K562 (cell line): ENCODE data around the gene TOR1AIP2. TPM values are rescaled to one million over a fixed set of nuclear protein-coding genes. Genes with fewer than 3 reads are reported as not detected.

Experiments
- ATAC-seq: fragments of 200-7000 bp; cut with Tn5 transposase; 3 replicates; pipeline ENCODE4 v1.9.1; 2020; ENCODE audit warnings: moderate library complexity
- BruUV-seq: library from RNA; stranded (reverse); fragments of 400-500 nt; replicated peaks from 2 replicates; lab custom pipeline; 2021; lab: Mats Ljungman, UMichigan
- CTCF ChIA-PET: fragments of 300-600 bp; formaldehyde crosslinking; extraction: SDS; loops from one replicate; lab custom pipeline; 2021; ENCODE audit warnings: low intra/inter-chr PET ratio; lab: Yijun Ruan, JAX
- POLR2A ChIA-PET: fragments of 300-600, 350-650 bp; sonication (Branson Sonifier 250); formaldehyde crosslinking; extraction: SDS; loops from one replicate; lab custom pipeline; 2021; ENCODE audit warnings: antibody characterized with exemption, inconsistent platforms; lab: Yijun Ruan, JAX
- DNase-seq, 4 experiments: peaks; one replicate each; pipeline versions ENCODE4 v3.0.0 to v3.0.0-alpha.2; 2011 to 2018; ENCODE audit warnings: low spot score in 3 of 4, mixed read lengths in 3 of 4; ENCODE audit errors: extremely low read depth in 1 of 4
- FAIRE-seq: peaks from 2 replicates; lab custom pipeline; 2011; peaks lifted over from hg19 to GRCh38; lab: Jason Lieb, UNC
- H2AFZ ChIP-seq: 2 replicates; pipeline ENCODE4 v1.6.0; 2011; ENCODE audit warnings: low read depth, low read length, control low read depth, inconsistent platforms
- H3K27ac ChIP-seq: fragments of 200-600 bp; 3 replicates; pipeline ENCODE4 v1.8.0; 2011; ENCODE audit warnings: low read depth, mild to moderate bottlenecking, control low read depth, inconsistent platforms, low read length, moderate library complexity, mixed read lengths; ENCODE audit errors: extremely low read depth
- H3K27me3 ChIP-seq, 2 experiments: fragments of 300-600 bp in 1 of 2; 2 replicates in 1 of 2; 3 replicates in 1 of 2; pipeline versions ENCODE4 v1.6.0 to v1.8.0; 2011; ENCODE audit warnings: inconsistent platforms in 2 of 2, low read length in 2 of 2, mild to moderate bottlenecking in 1 of 2, mixed read lengths in 1 of 2, moderate library complexity in 1 of 2; ENCODE audit not compliant: control insufficient read depth in 2 of 2, insufficient read depth in 2 of 2
- H3K36me3 ChIP-seq: fragments of 300-600 bp; 3 replicates; pipeline ENCODE4 v1.8.0; 2011; ENCODE audit warnings: mild to moderate bottlenecking, low read length, inconsistent platforms; ENCODE audit not compliant: control insufficient read depth, insufficient read depth
- H3K4me1 ChIP-seq, 2 experiments: fragments of 200-600 bp in 1 of 2; replicated peaks in 1 of 2; 2 replicates in 1 of 2; 3 replicates in 1 of 2; pipeline versions ENCODE4 v1.5.1 to v1.8.0; 2011; ENCODE audit warnings: inconsistent platforms in 2 of 2, low read length in 2 of 2, mild to moderate bottlenecking in 1 of 2, mixed read lengths in 1 of 2, moderate library complexity in 1 of 2; ENCODE audit not compliant: control insufficient read depth in 2 of 2, insufficient read depth in 2 of 2
- H3K4me2 ChIP-seq: 2 replicates; pipeline ENCODE4 v1.6.1; 2011; ENCODE audit warnings: low read length, control low read depth, inconsistent platforms, mixed read lengths; ENCODE audit not compliant: insufficient read depth
- H3K4me3 ChIP-seq: fragments of 200-600 bp; sonication (generic), shearing (Covaris generic); 2 replicates; pipeline ENCODE4 v1.5.1; 2016; ENCODE audit warnings: control low read depth, inconsistent platforms
- H3K79me2 ChIP-seq: fragments of 200-600 bp; 3 replicates; pipeline ENCODE4 v1.8.0; 2011; ENCODE audit warnings: low read length, inconsistent platforms; ENCODE audit not compliant: control insufficient read depth, insufficient read depth
- H3K9ac ChIP-seq, 2 experiments: 2 replicates each; pipeline versions ENCODE4 v1.6.0 to v1.6.1; 2011; ENCODE audit warnings: low read depth in 2 of 2, low read length in 2 of 2, control low read depth in 1 of 2, inconsistent platforms in 1 of 2, mild to moderate bottlenecking in 1 of 2, mixed read lengths in 1 of 2; ENCODE audit not compliant: insufficient read depth in 1 of 2
- H3K9me1 ChIP-seq: one replicate; pipeline ENCODE4 v1.6.0; 2011; ENCODE audit warnings: inconsistent platforms, mild to moderate bottlenecking, low read length, moderate library complexity; ENCODE audit not compliant: control insufficient read depth, insufficient read depth
- H3K9me3 ChIP-seq: replicated peaks from 2 replicates; pipeline ENCODE4 v1.5.1; 2011; ENCODE audit warnings: low read depth, low read length, inconsistent platforms; ENCODE audit not compliant: control insufficient read depth, insufficient read depth
- H4K20me1 ChIP-seq: replicated peaks from 2 replicates; pipeline ENCODE4 v1.6.1; 2011; ENCODE audit warnings: low read length, inconsistent platforms, mixed read lengths; ENCODE audit not compliant: control insufficient read depth, insufficient read depth
- CTBP1 ChIP-seq: fragments of 450-650 bp; IDR thresholded peaks from 2 replicates; pipeline ENCODE4 v1.6.1; 2016; ENCODE audit warnings: borderline replicate concordance
- KDM4B ChIP-seq, 2 experiments: fragments of 450-650 bp in 1 of 2; sonication (generic) in 1 of 2; IDR thresholded peaks; 2 replicates each; pipeline ENCODE4 v1.6.1; 2016 to 2017; ENCODE audit warnings: borderline replicate concordance in 2 of 2, antibody characterized with exemption in 1 of 2, low read depth in 1 of 2, mild to moderate bottlenecking in 1 of 2
- NFYB ChIP-seq: IDR thresholded peaks from 2 replicates; pipeline ENCODE4 v1.6.1; 2011; ENCODE audit warnings: mild to moderate bottlenecking, moderate library complexity; ENCODE audit not compliant: insufficient read length; ENCODE audit errors: extremely low read depth
- POLR2AphosphoS2 ChIP-seq: IDR thresholded peaks from 2 replicates; pipeline ENCODE4 v1.6.1; 2012; ENCODE audit warnings: low read length, improper control_type of control experiment
- PTTG1 ChIP-seq: fragments of 450-650 bp; IDR thresholded peaks from 2 replicates; pipeline ENCODE4 v1.6.1; 2016; ENCODE audit warnings: low read depth, mild to moderate bottlenecking, missing genetic modification characterization, missing compliant biosample characterization
- RB1 ChIP-seq: fragments of 450-650 bp; IDR thresholded peaks from 2 replicates; pipeline ENCODE4 v1.6.1; 2017; ENCODE audit warnings: low read depth, mild to moderate bottlenecking
- REST ChIP-seq, 2 experiments: fragments of 450-650 bp; formaldehyde crosslinking in 1 of 2; IDR thresholded peaks; 2 replicates each; pipeline versions ENCODE4 v1.4.0 to v1.6.1; 2014 to 2020; ENCODE audit warnings: mild to moderate bottlenecking in 2 of 2, borderline replicate concordance in 1 of 2, low read depth in 1 of 2
- SMAD4 ChIP-seq: fragments of 250-450 bp; sonication (Bioruptor Pico); conservative IDR thresholded peaks from 2 replicates; pipeline ENCODE4 v1.8.0; 2021; ENCODE audit warnings: inconsistent platforms, mild to moderate bottlenecking, moderate library complexity
- SPI1 ChIP-seq: IDR thresholded peaks from 2 replicates; pipeline ENCODE4 v1.6.1; 2011; ENCODE audit warnings: low read depth, low read length, control low read depth, borderline replicate concordance
- ZEB2 ChIP-seq: fragments of 450-650 bp; IDR thresholded peaks from 2 replicates; pipeline ENCODE4 v1.6.1; 2016
- ZNF184 ChIP-seq: sonication (generic); formaldehyde crosslinking; IDR thresholded peaks from 2 replicates; pipeline ENCODE4 v1.5.0; 2020; ENCODE audit warnings: missing genetic modification reagents
- ZNF57 ChIP-seq: fragments of 450-650 bp; formaldehyde crosslinking; IDR thresholded peaks from 2 replicates; pipeline ENCODE4 v1.4.0; 2020; ENCODE audit warnings: mild to moderate bottlenecking, moderate library complexity
- ZNF740 ChIP-seq, 3 experiments: fragments of 200-800 bp in 1 of 3; sonication (Bioruptor generic) in 1 of 3; sonication (generic) in 1 of 3; formaldehyde crosslinking in 1 of 3; IDR thresholded peaks; 2 replicates each; pipeline versions ENCODE4 v1.6.1 to v1.8.0; 2016 to 2022; ENCODE audit warnings: mild to moderate bottlenecking in 2 of 3, missing compliant biosample characterization in 2 of 3, missing genetic modification characterization in 2 of 3, missing genetic modification reagents in 1 of 3
- WGBS: fragments of 100-300 bp; shearing (Covaris generic); methylation state at CpG from one replicate; pipeline ENCODE4 v1.1.6; 2016; ENCODE audit warnings: low coverage, mixed read lengths; ENCODE audit not compliant: insufficient coverage; ENCODE audit errors: missing lambda C conversion rate; 5-methylcytosine and 5-hydroxymethylcytosine counted together
- in situ Hi-C: fragments of 300-500 bp; cut with MboI; formaldehyde crosslinking; loops from 4 replicates; pipeline ENCODE4 v1.15.0; 2018; ENCODE audit warnings: inconsistent platforms, mixed read lengths
- intact Hi-C: fragments of 100-400 bp; cut with micrococcal nuclease; formaldehyde crosslinking; loops from 2 replicates; pipeline ENCODE4 v1.14.2; 2022
- polyA plus RNA-seq, 8 experiments: library from polyadenylated mRNA; depleted of rRNA in 4 of 8; stranded (reverse) in 5 of 8; unstranded in 3 of 8; fragments of >200 nt; fragmentation: Nextera tagmentation in 2 of 8; fragmentation: Illumina TruSeq in 1 of 8; extraction: Ambion mirVana in 2 of 8; extraction: Trizol in 1 of 8; gene quantifications; 2 replicates each; pipeline versions ENCODE4 v1.2.1 to v1.2.3, GENCODE V29; 2011 to 2014; ENCODE audit warnings: inconsistent platforms in 1 of 8, missing spikeins in 1 of 8
- total RNA-seq, 7 experiments: library from RNA; depleted of rRNA in 6 of 7; stranded (reverse); fragments of >200 nt in 6 of 7; fragmentation: Illumina TruSeq in 2 of 7; extraction: Trizol in 2 of 7; gene quantifications; 2 replicates each; pipeline versions ENCODE4 v1.2.1 to v1.2.3, GENCODE V29; 2011 to 2021; ENCODE audit warnings: low replicate concordance in 1 of 7

The TOR1AIP2 gene
- total and polyA plus RNA-seq, 9 of the 15 experiments (the other 6 are each of a cell fraction or from before 2014, with no cell fraction given), result 16.7 to 122 (median 41.4) TPM

GRCh38 chr1:179794146-179794545, 83.5 kb downstream of the TOR1AIP2 start:
- no peak overlapping the region for H3K4me2 ChIP-seq
- no peaks in the 10 kb centered on the region for H3K9me3 ChIP-seq
- DNase-seq, result no peak
- no peak for FAIRE-seq
- H2AFZ ChIP-seq, result no peak overlapping the region
- H3K79me2 ChIP-seq, result no peaks in the 10 kb centered on the region
- in situ Hi-C loops (no loop called here), intact Hi-C loops (no loop called here)
- H3K4me3 ChIP-seq, result no peak overlapping the region
- H3K27me3 ChIP-seq, result peaks cover 35 to 55% of the 10 kb centered on the region in 2 experiments
- ChIA-PET POLR2A (no interaction called here), CTCF (no interaction called here)
- no peaks in the 10 kb centered on the region for H3K36me3 ChIP-seq
- BruUV-seq, result no TSS peak
- no peaks in the 10 kb centered on the region for H3K9me1 ChIP-seq
- H3K4me1 ChIP-seq, result no peaks in the 10 kb centered on the region
- WGBS, result 0% methylated on average over 1 of the region's 1 CpG
- H3K27ac ChIP-seq, result no peak overlapping the region
- H3K9ac ChIP-seq, result no peak overlapping the region
- no peaks in the 10 kb centered on the region; the same call in 1 of the 2 replicates for H4K20me1 ChIP-seq
- no peak for ATAC-seq
- TF ChIP-seq PTTG1 (tag) (no peak), ZNF184 (CRISPR knock-in tag) (no peak), POLR2AphosphoS2 (no peak), ZEB2 (no peak), RB1 (no peak), SPI1 (no peak), CTBP1 (no peak), ZNF740 (CRISPR knock-in tag; IDR thresholded peaks at IDR 0.05) (no peak), ZNF740 (tag; IDR thresholded peaks at IDR 0.05) (no peak), ZNF57 (CRISPR knock-in tag) (no peak), NFYB (no peak), KDM4B (IDR thresholded peaks at IDR 0.05; ENCODE audit: borderline replicate concordance in 2 of 2, low read depth in 1 of 2) (no peak), REST (IDR thresholded peaks at IDR 0.05; ENCODE audit: borderline replicate concordance) (no peak), REST (CRISPR knock-in tag; IDR thresholded peaks at IDR 0.05; ENCODE audit: low read depth) (no peak), SMAD4 (no peak)
